Epidermal melanocyte (primary cell): ENCODE measurements around the gene MDFI.

Source experiments
- DNase-seq: peaks from one replicate; pipeline ENCODE4 v3.0.0; 2011; ENCODE audit warnings: low spot score; ENCODE audit not compliant: insufficient read length

Gene MDFI

DNA sequence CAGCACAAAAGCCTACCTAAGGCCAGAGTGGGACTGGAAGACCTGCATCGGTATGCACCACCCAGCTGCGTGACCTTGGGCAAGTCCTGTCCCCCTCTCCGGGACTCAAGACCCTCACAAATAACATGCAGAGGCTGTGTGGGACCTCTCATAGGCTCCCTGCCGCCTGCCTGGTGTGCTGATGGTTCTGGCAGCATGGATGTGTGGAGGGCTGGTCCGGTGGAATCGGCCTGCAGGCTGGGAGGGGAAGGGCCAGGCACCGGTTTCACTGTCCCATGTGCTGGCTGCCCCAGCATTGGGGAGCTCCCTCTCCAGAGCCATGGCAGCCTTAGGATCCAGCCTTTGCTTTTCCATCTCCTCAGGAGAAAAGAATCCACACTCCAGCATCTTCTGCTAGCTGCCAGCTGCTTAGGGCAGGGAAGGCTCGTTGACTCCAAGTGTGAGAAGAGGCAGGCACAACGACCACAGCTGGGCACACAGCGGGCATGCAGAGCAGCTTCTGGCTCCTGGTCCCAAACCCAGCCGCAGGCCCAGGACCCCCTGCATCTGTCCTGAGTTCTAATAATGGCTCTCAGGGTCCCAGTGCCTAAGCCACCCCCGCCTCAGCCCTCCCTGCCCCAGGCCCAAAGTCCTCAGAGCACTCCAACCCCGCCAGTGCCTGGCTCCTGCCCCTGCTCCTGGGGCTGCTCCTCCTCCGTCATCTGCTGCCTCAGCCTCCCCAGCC lies 64.7 kb downstream of the MDFI start:
- DNase-seq: no peak
